OCI-M2 (cell line): ENCODE data around the gene RCN1.
"Not testable (repeated sequence)": the region's sequence is repeated elsewhere in the genome, so short reads cannot be mapped to it uniquely, and the experiment has no call there.

ENCODE experiments used
- DNase-seq: peaks from one replicate; lab custom pipeline; 2025; ENCODE audit not compliant: unreplicated experiment; lab: John Stamatoyannopoulos, UW

The RCN1 gene

GRCh38 chr11:32109592-32109991 is 18.7 kb downstream of the RCN1 start:
- DNase-seq: no peak

DNA sequence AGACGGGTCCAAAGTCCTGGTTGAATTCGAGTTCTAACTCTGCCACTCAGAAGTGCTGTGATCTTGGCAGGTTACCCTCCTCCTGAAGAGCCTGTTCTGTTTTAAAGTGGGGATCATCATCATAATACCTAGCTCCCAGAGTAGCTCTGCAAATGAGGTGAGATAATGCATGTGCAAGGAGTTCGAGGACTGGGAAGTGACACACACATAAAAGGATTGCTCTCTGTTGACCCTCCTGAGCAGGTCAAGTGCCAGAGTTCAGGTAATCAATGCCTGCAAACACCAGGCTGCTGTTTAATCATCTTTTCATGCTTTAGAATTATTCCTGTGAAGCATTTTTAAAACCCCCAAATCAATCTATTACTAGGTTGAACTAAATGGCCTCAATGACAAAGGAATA is 19.9 kb downstream of the RCN1 start:
- no peak for DNase-seq

GRCh38 chr11:32113200-32113919 is 22.5 kb downstream of the RCN1 start:
- DNase-seq: no peak

GRCh38 chr11:32113920-32114203 is 23.0 kb downstream of the RCN1 start:
- no peak for DNase-seq

DNA sequence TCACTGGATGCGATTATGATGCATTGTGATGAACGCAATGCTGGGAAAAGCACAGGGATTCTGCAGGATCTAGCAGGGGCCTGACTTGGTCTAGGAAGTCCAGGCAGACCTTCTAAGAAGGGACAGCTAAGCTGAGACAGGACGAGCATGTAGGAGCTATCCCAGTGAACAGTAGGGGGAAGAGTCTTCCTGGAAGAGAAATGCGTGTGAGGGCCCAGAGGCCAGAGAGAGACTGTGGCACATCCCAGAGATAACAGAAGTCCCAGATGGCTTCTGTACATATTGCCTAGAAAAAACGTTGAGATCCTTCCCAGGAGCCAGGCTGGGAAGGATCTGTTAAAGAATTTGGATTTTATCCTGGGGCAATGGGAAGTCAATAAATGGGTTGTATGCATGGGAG is 24.6 kb downstream of the RCN1 start:
- DNase-seq: no peak

DNA sequence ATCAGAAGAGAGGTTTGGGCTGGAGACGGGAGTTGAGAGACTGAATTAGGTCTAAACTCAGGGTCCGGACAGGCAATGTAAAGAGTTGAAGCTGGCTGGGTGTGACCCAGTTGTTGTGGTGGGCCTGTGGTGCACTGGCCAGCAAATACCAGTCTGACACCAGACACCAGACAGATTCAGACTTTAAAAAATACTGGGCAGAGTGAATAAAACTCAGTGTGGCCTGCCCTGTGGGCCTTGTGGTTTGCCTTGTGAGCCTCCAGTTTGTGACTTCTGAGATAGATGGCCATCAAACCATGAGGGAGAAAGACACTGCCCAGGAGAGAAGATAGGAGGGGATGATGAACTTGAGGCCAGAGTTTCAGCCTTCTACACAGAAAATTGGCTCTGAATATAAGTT is 25.8 kb downstream of the RCN1 start:
- no peak for DNase-seq

DNA sequence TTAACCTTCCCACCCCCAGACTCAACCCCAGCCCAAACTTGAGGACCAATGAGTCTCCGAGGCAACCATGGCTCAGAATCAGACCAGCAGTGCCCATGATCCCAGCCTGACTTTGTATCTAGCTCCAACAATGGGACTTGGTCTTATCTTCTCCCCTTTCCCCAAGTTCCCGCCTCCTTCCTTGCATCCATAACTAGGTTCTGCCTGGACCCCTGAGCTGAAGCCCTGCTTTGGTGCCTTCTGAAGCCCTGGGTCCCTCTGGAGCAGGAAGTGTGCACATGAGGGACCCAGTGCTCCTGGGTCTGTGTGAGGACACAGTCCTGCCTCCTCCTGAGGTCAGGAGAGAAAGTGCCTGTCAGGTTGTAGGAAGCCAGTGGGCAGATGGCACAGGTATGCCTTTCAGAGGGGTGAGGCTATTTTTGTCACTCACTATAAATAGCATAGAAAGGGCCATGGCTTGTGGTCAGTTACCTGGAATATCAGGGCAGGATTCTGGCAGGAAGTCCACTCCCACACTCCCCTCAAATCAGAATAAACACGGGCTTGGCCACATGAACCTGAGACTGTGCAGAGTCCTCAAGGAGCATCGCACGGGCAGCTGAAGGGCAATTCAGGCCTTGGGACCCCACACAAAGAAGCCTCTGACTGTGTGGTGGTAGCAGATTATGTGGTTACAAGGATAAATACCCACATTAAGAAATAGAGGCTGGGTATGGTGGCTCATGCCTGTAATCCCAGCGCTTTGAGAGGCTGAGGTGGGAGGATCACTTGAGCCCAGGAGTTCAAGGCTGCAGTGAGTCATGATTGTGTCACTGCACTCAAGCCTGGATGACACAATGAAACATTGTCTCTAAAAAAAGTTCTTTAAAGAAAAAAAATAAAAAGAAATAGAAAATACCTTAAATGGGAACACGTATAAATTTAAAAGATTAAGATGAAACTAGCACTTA is 27.4 kb downstream of the RCN1 start:
- no peak for DNase-seq

DNA sequence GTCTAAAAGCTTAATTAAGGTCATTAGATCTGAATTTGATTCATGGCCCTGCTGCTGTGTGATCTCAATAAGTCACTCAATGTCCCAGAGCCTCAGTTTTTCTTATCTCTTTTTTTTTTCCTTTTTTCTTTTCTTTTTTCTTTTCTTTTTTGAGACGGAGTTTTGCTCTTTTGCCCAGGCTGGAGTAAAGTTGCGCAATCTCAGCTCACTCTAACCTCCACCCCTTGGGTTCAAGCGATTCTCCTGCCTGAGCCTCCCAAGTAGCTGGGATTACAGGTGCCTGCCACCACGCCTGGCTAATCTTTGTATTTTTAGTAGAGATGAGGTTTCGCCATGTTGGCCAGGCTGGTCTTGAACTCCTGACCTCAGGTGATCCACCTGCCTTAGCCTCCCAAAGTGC is 28.3 kb downstream of the RCN1 start:
- DNase-seq: not testable (repeated sequence)

DNA sequence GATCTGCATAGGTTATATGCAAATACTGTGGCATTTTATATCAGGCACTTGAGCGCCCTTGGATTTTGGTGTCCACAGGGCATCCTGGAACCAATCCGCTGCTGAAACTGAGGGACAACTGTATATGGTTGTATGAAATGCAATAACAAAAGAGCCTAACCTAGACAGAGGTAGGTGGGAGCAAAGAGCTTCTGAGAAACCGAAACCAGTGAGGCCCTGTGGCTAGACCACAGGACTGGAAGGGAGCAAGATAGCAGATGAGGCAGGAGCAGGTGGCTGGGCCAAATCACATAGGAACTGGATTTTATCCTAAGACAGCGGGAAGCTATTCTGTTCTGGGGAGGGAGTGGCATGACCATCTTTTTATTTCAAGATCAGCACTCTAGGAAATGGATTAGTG is 30.1 kb downstream of the RCN1 start:
- DNase-seq: no peak

DNA sequence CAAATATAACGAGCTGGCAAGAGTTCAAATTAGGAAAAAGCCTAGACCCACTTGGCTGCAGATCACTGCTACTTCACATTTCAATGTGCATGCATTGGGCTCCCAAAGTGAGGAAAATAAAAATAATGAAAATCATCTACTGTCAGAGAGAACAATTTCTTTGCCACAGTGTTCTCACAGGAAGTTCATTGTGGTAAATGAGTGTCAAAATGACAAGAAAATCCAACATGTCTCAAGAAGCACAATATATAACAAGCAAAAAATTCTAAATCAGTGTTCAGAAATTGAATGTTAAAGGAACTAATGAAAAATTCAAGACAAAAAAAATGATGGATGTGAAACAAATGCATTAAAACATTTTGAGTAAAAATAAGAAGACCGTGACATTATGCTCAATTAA is 31.3 kb downstream of the RCN1 start:
- DNase-seq: no peak

DNA sequence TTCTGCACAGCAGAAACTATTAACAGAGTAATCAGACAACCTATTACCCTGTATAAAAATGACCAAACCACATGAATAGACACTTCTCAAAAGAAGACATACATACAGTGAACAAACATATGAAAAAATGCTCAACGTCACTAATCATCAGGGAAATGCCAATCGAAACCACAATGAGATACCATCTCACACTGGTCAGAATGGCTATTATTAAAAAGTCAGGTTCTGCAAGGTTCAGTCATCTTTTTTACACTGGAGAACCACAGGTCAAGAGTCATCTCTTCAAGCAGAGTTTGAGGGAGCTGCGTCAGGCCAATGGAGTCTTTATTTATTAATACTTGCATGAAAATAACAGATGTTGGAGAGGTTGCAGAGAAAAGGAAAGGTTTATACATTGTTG is 40.4 kb downstream of the RCN1 start:
- DNase-seq: no peak

- DNase-seq: no peak
These were observed 45.8 kb downstream of the RCN1 start for GRCh38 chr11:32136657-32137056.

- DNase-seq: no peak
These were observed 46.4 kb downstream of the RCN1 start for GRCh38 chr11:32137263-32137662.

DNA sequence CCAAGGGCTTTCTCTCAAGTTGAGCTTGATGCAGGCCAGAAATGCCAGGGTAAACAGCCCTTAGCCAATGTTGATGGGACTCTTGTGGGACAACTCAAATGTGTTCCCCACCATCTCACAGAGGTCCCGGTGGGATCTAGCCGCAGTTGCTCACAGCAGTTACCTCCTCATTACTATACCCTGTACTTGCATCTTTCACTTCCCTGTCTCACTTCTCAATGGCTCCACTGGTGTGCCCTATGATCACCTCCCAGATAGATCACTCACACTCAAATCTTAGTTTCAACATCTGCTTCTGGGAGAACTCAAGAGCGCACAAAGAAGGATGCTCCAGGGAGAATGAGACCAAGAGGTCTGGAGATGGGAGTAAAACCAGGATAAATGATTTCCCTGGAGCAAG is 47.0 kb downstream of the RCN1 start:
- DNase-seq: no peak

- DNase-seq: no peak
These were observed 48.0 kb downstream of the RCN1 start for GRCh38 chr11:32138902-32139301.

DNA sequence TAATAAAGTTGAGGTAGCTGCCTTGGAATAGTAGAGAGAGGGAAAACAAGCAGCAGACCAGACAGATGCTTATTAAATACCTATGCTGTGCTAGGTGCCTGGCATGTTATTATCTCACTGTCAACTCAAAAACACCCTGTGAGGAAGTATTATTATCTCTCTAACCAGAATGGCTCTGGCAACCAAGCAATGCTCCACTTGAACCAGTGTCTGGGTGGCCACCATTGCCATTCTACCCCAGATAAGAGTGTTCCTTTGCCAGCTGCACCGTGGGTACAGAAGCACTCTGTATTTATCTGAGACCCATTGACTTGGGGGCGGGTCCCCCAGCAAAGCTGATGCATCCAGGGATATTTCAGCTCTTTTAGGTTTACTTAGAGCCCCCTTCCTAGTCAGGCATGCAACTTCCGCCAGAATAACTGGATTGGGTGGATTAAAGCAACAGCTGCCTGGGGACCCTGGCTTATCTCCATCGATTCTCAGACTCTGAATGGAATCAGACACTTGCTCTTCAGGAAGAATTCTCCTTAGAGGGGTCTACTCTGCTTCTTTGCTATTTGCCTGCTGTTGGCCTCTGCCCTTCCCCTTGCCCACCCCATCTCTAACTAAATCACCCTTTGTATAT is 49.1 kb downstream of the RCN1 start:
- DNase-seq: no peak

DNA sequence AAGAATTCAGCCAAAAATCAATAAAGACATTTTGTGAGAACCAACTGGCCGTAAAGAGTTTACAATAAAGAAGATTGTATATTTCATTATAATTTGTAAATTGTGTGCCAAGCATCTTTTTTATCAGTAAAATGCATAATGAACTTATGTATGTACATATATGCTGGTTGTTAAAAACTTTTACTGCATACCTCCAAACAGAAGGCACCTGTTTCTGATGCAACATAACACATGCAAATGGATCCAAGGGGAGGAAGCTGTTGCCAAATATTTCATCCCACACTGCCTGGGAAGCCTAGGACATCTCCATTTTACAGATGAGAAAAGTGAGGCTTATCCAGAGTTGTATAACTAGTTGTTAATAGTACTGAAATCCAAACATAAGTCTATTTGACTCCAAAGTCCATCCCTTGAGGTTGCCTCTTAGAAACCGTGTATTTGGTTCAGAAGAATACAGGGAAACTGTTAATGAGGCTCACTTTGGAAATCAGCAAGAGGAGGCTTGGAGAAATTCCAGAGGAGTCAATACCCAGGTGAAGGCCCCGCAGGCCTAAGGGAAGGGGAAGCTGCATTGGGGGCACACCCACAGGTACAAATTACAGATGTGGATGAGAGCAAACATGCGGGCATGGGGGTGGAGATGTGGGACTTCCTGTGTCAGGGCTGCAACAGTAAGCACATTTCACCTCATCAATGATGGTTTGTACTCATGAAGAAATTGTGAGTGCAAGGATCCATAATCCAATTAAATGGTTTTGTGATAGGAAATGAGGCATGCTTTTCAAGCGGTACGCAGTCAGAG is 51.1 kb downstream of the RCN1 start:
- no peak for DNase-seq

DNA sequence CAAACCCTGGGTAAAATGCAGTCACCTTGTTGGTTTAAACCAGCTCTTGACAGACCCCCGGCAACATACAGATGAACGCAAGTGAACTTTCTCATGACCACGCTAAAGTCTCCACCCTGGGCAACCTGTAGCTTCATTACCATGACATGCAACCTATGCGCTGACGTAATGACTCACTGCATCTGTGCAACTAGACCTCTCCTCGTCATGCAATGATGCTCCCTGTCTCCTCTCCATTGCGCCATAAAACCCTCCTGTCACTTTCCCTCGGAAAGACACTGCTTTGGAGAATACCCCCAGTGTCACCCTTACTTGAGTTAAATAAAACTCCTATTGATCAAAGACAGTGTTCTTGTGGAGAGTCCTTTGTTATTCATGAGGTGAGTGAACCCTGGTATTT is 52.5 kb downstream of the RCN1 start:
- no peak for DNase-seq

GRCh38 chr11:32145282-32145681 is 54.4 kb downstream of the RCN1 start:
- no peak for DNase-seq

GRCh38 chr11:32148895-32149294 is 58.0 kb downstream of the RCN1 start:
- DNase-seq: no peak

GRCh38 chr11:32149748-32150147 is 58.9 kb downstream of the RCN1 start:
- DNase-seq: no peak
